DMS114 treated with DMSO at 0.1 percent for 48 hours (cell line): ENCODE data around the gene AHCTF1.

ENCODE experiments used
- DNase-seq: peaks from one replicate; lab custom pipeline; 2025; ENCODE audit not compliant: unreplicated experiment; lab: John Stamatoyannopoulos, UW

Gene AHCTF1

DNA sequence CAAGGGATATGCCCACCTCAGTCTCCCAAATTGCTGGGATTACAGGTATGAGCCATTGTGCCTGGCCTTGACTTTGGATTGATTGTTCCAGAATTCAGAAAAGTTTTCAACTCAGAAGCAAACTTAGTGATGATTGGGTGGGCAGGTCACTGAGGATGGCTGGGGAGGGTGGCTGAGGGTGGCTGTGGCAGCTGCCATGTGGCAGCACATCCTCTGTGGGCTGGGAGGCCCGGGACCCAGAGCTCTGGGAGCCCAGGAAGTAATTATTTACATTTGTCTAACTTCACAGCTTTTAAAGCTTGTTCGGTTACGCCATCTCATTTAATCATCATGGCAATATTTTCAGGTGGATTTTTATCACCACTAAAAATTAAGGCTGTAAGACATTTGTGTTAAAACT lies 131.4 kb downstream of the AHCTF1 start:
- no peak for DNase-seq

GRCh38 chr1:246798606-246799496 lies 132.9 kb downstream of the AHCTF1 start:
- DNase-seq, result no peak

DNA sequence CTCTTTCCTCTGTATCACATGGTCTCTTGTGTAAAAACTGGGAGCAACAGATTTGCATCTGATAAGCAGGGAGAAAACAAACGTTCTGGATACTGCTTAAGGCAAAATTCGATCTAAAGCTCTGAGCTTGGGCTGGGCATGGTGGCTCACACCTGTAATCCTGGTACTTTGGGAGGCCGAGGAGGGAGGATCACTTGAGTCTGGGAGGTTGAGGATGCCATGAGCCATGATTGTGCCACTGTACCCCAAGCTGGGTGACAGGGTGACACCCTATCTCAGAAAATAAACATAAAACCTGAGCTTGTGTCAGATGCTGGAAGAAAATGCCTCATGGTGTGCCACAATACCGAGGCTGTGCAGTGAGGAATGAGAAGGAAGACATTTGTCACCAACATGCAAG lies 133.6 kb downstream of the AHCTF1 start:
- DNase-seq, result no peak

GRCh38 chr1:246797597-246797996 lies 134.2 kb downstream of the AHCTF1 start:
- DNase-seq, result no peak

GRCh38 chr1:246797157-246797556 lies 134.6 kb downstream of the AHCTF1 start:
- DNase-seq, result no peak

DNA sequence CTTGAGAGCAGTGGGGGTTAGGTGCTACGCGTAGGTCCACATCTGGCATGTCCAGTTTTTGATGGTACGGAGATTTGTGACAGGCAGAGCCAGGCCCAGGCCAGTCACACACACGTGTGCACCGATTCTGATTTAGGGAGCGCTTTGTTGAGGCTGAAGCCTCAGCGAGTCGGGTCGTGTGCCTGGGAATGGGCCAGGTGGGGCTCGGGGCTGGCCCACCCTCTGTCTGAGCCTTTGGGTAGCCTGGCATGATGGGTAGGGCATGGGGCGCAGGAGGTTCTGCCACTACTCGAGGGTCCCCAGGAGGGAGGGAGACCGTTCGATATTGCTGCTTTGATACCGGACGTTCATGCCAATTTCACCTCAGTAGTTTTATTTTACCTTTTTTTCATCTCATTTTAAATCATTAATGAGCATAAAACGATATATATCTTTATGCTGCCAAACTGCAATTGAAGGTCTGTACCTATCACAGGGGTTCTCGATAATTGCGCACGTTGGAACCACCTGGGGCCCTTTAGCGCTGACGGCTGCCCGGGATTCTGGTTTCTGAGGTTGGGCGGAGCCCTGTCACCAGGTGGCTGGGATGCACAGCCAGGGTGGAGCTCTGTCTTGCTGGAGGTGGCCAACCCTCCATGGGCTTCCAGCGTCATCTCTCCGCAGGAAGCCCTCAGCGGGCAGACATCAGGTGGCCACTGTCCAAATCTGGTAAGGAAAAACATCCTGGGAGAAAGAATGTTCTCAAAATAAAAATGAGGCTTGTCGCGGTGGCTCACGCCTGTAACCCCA lies 135.6 kb downstream of the AHCTF1 start:
- no peak for DNase-seq

GRCh38 chr1:246794828-246795671 lies 136.7 kb downstream of the AHCTF1 start:
- no peak for DNase-seq

DNA sequence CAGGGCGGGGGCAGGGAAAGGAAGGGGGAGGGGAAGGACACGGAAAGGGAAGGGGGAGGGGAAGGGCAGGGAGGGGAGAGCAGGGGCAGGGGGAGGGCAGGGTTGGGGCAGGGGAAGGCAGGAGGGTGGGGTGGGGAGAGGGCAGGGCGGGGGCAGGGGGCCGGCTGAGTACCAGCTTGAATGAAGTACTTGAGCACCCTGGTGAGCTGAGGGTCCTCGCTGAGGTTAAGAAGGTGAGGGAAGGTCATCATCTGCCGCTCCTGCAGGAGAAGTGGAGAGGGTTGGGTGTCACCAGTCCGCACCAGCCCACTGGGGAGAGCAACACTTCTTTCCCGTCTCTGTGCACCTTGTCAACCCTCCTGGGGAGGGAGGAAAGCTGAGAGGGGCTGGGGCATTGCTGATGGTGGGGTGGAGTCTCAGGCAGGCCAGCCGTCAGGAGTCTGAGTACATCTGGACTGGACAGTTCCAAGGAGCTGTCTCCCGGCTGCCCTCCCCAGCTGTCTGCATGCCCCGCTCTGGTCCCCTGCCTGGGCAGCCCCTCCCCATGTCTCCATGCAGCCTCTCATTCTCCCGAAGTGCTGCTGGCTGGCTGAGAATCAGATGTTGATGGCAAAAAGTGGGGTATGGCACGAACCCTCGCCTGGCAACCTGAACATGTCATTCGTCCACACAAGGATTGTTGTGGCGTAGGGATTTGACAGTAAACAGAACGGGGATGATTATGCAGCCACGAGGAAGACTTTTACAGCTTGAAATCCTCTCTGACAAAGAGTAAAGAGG lies 137.5 kb downstream of the AHCTF1 start:
- no peak for DNase-seq

DNA sequence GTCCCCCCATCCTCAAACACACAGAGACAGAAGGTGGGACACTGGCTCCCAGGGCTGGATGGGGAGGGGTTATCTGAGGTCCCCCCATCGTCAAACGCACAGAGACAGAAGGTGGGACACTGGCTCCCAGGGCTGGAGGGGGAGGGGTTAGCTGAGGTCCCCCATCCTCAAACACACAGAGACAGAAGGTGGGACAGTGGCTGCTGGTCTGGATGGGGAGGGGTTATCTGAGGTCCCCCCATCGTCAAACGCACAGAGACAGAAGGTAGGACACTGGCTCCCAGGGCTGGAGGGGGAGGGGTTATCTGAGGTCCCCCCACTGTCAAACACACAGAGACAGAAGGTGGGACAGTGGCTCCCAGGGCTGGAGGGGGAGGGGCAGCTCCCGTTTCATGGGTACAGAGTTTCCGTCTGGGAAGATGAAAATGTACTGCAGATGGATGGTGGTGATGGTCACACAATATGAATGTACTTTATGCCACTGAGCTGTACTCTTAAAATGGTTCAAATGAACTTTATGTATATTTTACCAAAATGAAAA lies 138.3 kb downstream of the AHCTF1 start:
- DNase-seq, result no peak

DNA sequence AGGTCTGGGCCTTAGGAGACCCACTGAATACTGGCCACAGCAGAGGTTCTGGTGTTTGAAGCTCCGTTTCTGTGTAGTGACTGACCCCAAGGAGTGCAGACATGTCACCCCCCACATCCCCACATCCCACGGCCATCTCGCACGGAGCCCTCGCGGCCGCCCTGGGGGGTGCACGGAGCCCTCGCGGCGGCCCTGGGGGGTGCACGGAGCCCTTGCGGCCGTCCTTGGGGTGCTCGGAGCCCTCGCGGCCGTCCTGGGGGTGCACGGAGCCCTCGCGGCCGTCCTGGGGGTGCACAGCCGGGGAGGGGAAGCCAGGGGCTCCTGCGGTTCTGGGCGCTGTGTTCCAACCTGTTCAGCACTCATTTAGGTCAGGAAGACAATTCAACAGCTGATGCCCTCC lies 139.1 kb downstream of the AHCTF1 start:
- no peak for DNase-seq

DNA sequence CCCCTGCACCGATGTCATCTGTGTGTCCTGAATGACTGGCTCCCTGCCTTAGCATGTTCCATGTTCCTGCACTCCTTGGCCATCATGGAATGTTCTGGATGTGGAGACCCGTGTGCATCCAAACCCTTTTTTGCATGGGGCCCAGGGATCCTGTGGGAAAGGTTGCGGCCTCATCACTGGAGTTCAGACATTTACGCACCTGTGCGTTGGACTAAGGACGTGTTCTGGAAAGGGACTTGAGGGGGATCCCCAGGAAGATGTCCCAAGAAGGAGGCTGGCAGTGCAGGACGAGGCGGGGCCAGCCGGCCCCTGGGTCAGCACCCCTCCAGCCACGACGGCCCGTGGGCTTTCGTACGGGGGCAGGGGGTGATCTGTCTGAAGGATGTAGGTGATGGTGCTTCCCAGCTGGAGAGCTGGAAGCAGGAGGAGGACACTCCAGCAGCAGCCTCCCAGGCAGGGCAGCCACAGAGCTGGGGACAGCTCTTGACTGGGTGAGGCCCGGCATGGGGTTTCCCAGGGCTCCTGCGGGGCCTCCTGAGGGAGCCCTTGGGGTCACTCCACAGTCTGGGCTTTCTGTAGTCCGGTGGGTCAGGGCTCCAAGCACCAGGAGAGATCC lies 140.3 kb downstream of the AHCTF1 start:
- no peak for DNase-seq

DNA sequence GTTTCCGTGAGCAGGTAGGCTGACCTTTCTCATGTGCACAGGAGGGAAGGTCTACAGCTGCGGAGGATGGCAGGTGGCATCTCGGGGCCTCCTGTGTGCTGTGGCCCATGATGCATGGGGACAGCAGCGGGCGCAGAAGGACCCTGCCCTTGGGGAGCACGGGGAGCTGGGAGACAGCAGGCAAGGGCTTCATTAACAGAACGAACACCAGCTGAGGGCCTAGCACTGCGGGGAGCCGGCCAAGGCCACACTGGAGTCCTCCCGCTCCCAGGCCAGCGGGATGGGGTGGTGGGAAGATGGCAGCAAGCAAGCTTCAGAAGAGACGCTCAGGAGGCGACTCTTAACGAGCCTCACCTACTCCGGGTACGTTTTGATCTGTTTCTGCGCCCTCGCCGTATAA lies 140.9 kb downstream of the AHCTF1 start:
- DNase-seq, result no peak

- no peak for DNase-seq
These were observed 141.4 kb downstream of the AHCTF1 start for GRCh38 chr1:246790364-246790763.

DNA sequence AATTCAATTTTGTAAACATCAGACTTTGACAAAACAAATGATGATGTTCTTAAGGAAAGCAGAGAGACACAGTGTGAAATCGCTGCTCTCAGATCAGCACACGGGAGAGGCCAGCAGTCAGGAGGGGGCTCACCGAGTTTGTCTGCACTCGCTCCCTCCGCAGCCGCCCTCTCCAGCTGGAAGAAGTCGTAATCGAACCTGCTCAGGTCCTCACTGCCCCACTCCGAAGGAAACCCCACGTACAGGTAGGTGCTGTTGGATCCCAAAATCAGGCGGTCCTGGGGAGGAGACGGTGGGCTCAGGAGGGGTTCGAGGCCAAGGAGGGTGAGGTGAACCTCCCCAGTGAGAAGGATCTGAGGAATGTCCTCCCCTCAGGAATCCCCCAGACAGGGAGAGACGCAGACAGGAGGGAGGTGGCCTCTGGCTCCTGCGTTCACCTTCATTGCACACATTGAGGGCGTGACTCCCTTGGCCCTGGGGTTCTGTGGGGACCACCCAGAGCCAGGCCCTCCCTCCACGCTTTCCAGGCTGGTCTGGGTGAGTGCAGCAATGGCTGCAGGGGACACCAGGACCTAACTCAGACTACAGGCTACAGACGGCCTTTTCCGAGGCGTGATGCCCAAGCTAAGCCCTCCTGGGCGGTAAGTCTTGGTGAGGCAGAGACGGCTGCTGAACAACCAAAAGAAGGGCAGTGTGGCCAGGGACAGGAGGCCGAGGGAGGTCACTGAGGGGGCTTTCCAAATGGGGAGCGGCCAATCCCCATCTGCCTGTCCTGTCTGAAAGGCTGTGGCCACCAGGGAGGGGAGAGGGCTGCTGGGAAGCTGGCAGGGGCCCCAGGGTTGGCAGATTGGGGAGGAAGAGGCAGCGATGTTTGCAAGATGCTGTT lies 142.1 kb downstream of the AHCTF1 start:
- DNase-seq, result no peak
